Mucosa of descending colon (tissue), 3 donors: Measurements from ENCODE around the gene LTA. TPM values are rescaled to one million over a fixed set of nuclear protein-coding genes. Genes with fewer than 3 reads are reported as not detected.

Experiments used
- ATAC-seq: fragments of 200-7000 bp; cut with Tn5 transposase; one replicate; pipeline ENCODE4 v1.9.1; 2020; ENCODE audit warnings: mild to moderate bottlenecking, moderate library complexity
- DNase-seq, 3 donors: peaks; one replicate each; pipeline ENCODE4 v3.0.0-alpha.2; 2020
- H3K36me3 ChIP-seq: fragments of 200-600 bp; one replicate; pipeline ENCODE4 v1.8.0; 2021; ENCODE audit warnings: low read depth, mild to moderate bottlenecking
- H3K4me1 ChIP-seq: fragments of 200-600 bp; one replicate; pipeline ENCODE4 v1.8.0; 2021; ENCODE audit warnings: low read depth, mild to moderate bottlenecking
- H3K4me3 ChIP-seq: fragments of 200-600 bp; one replicate; pipeline ENCODE4 v1.8.0; 2021; ENCODE audit warnings: mild to moderate bottlenecking
- H3K9me3 ChIP-seq: fragments of 200-600 bp; one replicate; pipeline ENCODE4 v1.8.0; 2021; ENCODE audit warnings: mild to moderate bottlenecking
- intact Hi-C, 2 donors: fragments of 100-400 bp; cut with DNase I in 1 of 2; cut with micrococcal nuclease in 1 of 2; formaldehyde crosslinking; loops; one replicate each; pipeline versions ENCODE4 v1.11.0 to v1.11.1; 2022; cut with DNase I, micrococcal nuclease
- total RNA-seq, 3 donors: library from RNA; stranded (reverse); fragmentation: NEBNext Ultra II Directional in 2 of 3; extraction: Animal tissue kit (Norgen Biotek cat#: 25700) in 2 of 3; gene quantifications; one replicate each; pipeline versions ENCODE4 v1.2.1 to v1.2.4, GENCODE V29; 2021 to 2023
- TF ChIP-seq, protein P1 (sequence below): fragments of 200-600 bp; IDR thresholded peaks from one replicate; pipeline ENCODE4 v1.8.0; 2022; ENCODE audit warnings: antibody characterized with exemption, mild to moderate bottlenecking
- donor health status: DM: no; HTN: no; CAD: no; lungs with moderate emphysema.
- donor health status: DM: no; HTN: no; CAD: no.
- donor health status: DM: no; HTN: yes; CAD: no.

The LTA gene
- total RNA-seq, 3 donors from 2014 or later = 0.20 to 0.22 TPM; not detected in 1

DNA sequence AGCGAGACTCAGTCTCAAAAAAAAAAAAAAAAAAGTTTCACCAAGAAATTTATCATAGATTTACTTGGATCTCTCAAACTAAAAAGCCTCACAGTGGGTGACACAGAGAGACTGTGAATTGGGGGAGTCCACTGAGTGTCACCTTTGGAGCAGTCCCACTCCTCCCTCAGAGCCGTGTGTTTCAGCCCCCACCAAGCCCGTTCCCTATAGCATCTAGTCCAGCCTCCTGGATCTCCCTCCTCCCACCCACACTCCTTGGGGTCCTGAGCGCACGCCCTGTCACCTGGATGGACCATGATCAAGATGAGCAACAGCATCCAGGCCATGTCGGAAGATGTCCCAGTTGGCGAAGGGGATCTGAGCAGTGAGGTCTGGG, 20.3 kb downstream of the LTA start:
- intact Hi-C loops = loop anchor here in 1 of 2 donors (5.0 to 10.0 kb wide), 2 partner anchors 45 to 98 kb away; partner anchors contain the start of genes ATP6V1G2, MICB and NFKBIL1
- Histone ChIP-seq H3K36me3 (no peaks in the 10 kb centered on the region), H3K4me1 (no peaks in the 10 kb centered on the region), H3K4me3 (no peak overlapping the region), H3K9me3 (no peaks in the 10 kb centered on the region)
- DNase-seq (no peak), ATAC-seq (no peak)
- TF ChIP-seq, protein P1, sequence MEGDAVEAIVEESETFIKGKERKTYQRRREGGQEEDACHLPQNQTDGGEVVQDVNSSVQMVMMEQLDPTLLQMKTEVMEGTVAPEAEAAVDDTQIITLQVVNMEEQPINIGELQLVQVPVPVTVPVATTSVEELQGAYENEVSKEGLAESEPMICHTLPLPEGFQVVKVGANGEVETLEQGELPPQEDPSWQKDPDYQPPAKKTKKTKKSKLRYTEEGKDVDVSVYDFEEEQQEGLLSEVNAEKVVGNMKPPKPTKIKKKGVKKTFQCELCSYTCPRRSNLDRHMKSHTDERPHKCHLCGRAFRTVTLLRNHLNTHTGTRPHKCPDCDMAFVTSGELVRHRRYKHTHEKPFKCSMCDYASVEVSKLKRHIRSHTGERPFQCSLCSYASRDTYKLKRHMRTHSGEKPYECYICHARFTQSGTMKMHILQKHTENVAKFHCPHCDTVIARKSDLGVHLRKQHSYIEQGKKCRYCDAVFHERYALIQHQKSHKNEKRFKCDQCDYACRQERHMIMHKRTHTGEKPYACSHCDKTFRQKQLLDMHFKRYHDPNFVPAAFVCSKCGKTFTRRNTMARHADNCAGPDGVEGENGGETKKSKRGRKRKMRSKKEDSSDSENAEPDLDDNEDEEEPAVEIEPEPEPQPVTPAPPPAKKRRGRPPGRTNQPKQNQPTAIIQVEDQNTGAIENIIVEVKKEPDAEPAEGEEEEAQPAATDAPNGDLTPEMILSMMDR = no peak

DNA sequence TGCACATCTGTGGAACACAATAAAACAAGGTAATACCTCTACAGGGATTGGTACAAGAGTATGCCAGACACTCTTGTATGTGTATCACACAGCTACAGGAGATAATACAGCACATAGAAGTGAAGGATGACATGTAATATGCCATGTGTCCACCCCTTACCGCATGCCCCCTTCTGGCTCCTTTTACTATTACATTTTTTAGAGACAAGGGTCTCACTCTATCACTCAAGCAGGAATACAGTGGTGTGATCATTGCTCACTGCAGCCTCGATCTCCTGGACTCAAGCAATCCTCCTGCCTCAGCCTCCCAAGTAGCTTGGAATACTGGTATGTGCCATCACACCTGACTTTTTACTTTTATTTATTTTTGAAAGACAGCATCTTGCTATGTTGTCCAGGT, 24.9 kb downstream of the LTA start:
- Histone ChIP-seq H3K9me3 (no peaks in the 10 kb centered on the region), H3K36me3 (no peaks in the 10 kb centered on the region), H3K4me3 (no peak overlapping the region), H3K4me1 (no peaks in the 10 kb centered on the region)
- ATAC-seq (peak; percentile 52), DNase-seq (no peak)
- TF ChIP-seq, protein P1 = no peak
- intact Hi-C loops = loop anchor here (5.0 to 10.0 kb wide), 2 partner anchors 50 to 102 kb away; partner anchors contain the start of genes ATP6V1G2 (in 1 of the 2), MICB (in 1 of the 2) and NFKBIL1 (in 1 of the 2)

DNA sequence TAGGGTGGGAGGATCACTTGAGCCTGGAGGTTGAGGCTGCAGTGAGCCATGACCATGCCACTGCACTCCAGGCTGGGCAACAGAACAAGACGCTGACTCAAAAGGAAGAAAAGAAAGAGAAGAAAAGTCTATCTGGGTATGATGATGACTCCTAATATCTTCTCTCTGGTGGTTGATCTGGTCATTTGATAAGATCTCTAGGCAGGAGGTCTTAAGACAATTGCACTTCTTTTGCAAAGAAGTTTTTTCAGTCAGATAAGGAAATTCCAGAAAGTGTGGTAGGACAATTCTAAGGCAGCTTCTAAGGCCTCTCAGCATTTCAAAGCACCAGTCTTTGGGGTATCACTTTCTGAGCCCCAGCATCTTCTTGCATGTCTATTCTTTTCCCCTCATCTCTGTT, 35.2 kb downstream of the LTA start:
- TF ChIP-seq, protein P1 = no peak
- no peaks in the 10 kb centered on the region for H3K4me1 ChIP-seq
- H3K4me3 ChIP-seq = no peak overlapping the region
- no peaks in the 10 kb centered on the region for H3K9me3 ChIP-seq
- intact Hi-C loops = no loop called here
- ATAC-seq (no peak), DNase-seq (no peak)
- no peaks in the 10 kb centered on the region for H3K36me3 ChIP-seq

DNA sequence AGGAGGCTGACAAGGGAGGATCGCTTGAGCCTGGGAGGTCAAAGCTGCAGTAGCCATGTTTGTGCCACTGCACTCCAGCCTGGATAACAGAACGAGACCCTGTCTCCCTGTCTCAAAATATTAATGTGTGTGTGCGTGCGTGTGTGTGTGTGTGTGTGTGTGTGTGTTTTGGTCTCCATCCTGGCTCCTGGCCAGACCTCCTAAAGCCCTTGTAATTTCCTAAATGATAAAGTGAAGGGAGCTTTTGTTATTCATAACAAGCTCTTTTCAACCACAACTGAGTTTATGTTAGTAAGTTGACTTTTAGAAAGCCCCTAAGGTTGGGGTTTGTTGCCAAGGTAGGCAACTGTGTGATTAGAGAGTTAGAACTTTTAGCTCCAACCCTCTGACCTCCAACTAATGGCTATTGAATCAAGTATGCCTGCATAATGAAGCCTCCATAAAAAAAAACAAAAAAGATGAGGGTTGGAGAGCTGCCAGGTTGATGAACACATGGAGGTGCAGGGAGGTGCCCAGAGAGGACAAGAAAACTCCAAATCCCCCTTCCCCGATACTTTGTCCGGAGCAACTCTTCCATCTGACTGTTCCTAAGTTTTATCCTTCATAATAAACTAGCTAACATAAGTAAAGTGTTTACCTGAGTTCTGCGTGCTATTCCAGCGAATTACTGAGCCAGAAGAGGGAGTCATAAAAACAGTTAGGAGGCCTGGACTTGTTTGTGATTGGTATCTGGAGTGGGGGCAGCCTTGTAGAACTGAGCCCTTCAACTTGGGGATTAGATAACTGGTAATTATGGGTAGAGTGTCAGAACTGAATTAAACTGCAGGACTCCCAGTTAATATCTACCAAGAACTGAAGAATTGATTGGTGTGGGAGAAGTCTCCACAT, 37.7 kb downstream of the LTA start:
- H3K4me3 ChIP-seq = no peak overlapping the region
- no peaks in the 10 kb centered on the region for H3K9me3 ChIP-seq
- TF ChIP-seq, protein P1 = no peak
- H3K36me3 ChIP-seq = no peaks in the 10 kb centered on the region
- intact Hi-C loops = no loop called here
- ATAC-seq (no peak), DNase-seq (no peak)
- no peaks in the 10 kb centered on the region for H3K4me1 ChIP-seq

DNA sequence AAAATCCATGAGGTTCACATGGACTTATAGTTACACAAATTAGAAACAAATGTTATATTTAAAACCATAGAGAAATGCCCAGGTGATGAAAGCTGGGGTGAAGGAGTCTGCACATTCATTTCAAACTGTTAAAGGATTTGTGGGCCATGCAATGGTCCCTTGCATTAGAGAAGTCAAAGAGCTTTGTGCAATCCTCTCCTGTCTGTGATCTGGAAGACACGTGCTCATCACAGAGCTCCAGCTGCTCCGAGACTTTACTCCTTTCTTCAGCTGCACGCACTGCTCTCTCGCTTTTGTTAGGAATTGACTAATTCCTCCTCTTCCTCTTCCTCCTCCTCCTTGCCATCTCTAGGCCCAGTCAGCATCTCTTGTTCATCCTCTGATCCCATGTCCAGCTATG, 38.9 kb downstream of the LTA start:
- TF ChIP-seq, protein P1 = no peak
- ATAC-seq = no peak
- DNase-seq = no peak

More for the DNA sequence above, 38.9 kb downstream of the LTA start:
- Histone ChIP-seq H3K36me3 (no peaks in the 10 kb centered on the region), H3K9me3 (no peaks in the 10 kb centered on the region), H3K4me3 (no peak overlapping the region), H3K4me1 (no peaks in the 10 kb centered on the region)
- intact Hi-C loops = no loop called here
